ENCODE data around the gene CTBP2.

- TF ChIP-seq, protein P1, sequence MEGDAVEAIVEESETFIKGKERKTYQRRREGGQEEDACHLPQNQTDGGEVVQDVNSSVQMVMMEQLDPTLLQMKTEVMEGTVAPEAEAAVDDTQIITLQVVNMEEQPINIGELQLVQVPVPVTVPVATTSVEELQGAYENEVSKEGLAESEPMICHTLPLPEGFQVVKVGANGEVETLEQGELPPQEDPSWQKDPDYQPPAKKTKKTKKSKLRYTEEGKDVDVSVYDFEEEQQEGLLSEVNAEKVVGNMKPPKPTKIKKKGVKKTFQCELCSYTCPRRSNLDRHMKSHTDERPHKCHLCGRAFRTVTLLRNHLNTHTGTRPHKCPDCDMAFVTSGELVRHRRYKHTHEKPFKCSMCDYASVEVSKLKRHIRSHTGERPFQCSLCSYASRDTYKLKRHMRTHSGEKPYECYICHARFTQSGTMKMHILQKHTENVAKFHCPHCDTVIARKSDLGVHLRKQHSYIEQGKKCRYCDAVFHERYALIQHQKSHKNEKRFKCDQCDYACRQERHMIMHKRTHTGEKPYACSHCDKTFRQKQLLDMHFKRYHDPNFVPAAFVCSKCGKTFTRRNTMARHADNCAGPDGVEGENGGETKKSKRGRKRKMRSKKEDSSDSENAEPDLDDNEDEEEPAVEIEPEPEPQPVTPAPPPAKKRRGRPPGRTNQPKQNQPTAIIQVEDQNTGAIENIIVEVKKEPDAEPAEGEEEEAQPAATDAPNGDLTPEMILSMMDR (IDR thresholded peaks at IDR 0.05): no peak
- TF ChIP-seq POLR2A (IDR thresholded peaks at IDR 0.05): no peak
These were observed 121.0 kb downstream of the CTBP2 start for GRCh38 chr10:125039354-125039769.
